Heart left ventricle (tissue), 16 donors: ENCODE data around the gene GPALPP1. TPM values are rescaled to one million over a fixed set of nuclear protein-coding genes. Genes with fewer than 3 reads are reported as not detected.
A peak's percentile ranks its signal among the peaks of the same experiment; 100 is the strongest.

Experiments
- ATAC-seq, 4 donors: fragments of 200-7000 bp; cut with Tn5 transposase; one replicate each; pipeline ENCODE4 v1.9.1; 2020 to 2022; ENCODE audit warnings: moderate library complexity in 4 of 4, mild to moderate bottlenecking in 3 of 4, moderate number of reproducible peaks in 1 of 4
- DNase-seq, 5 donors: peaks; one replicate each; pipeline ENCODE4 v3.0.0-alpha.2; 2020
- H3K27ac ChIP-seq, 12 donors: fragments of 200-600 bp; sonication (generic) in 4 of 12; one replicate each; pipeline versions ENCODE4 v1.5.0 to v1.8.0; 2016 to 2022; ENCODE audit warnings: mild to moderate bottlenecking in 2 of 12
- H3K27me3 ChIP-seq, 9 donors: fragments of 200-600 bp; sonication (generic) in 2 of 9; one replicate each; pipeline versions ENCODE4 v1.5.1 to v1.8.0; 2016 to 2022; ENCODE audit warnings: mild to moderate bottlenecking in 3 of 9
- H3K36me3 ChIP-seq, 9 donors: fragments of 200-600 bp; sonication (generic) in 2 of 9; one replicate each; pipeline versions ENCODE4 v1.5.0 to v1.8.0; 2018 to 2022; ENCODE audit warnings: mild to moderate bottlenecking in 2 of 9
- H3K4me1 ChIP-seq, 12 donors: fragments of 200-600 bp; sonication (generic) in 4 of 12; one replicate each; pipeline versions ENCODE4 v1.5.0 to v1.8.0; 2016 to 2022; ENCODE audit warnings: mild to moderate bottlenecking in 3 of 12
- H3K4me3 ChIP-seq, 12 donors: fragments of 200-600 bp; sonication (generic) in 4 of 12; one replicate each; pipeline versions ENCODE4 v1.5.0 to v1.8.0; 2017 to 2022; ENCODE audit warnings: mild to moderate bottlenecking in 9 of 12, moderate library complexity in 4 of 12
- H3K9me3 ChIP-seq, 12 donors: fragments of 200-600 bp; sonication (generic) in 4 of 12; one replicate each; pipeline versions ENCODE4 v1.5.0 to v1.8.0; 2016 to 2022; ENCODE audit warnings: mild to moderate bottlenecking in 1 of 12
- CTCF ChIP-seq, 12 donors: fragments of 200-600 bp; sonication (generic) in 4 of 12; IDR thresholded peaks; one replicate each; pipeline versions ENCODE4 v1.5.0 to v1.8.0; 2018 to 2022; ENCODE audit warnings: antibody characterized with exemption in 12 of 12, mild to moderate bottlenecking in 5 of 12
- POLR2A ChIP-seq, 2 donors: fragments of 450-650 bp; IDR thresholded peaks; one replicate each; pipeline ENCODE4 v1.6.1; 2017; ENCODE audit warnings: antibody characterized with exemption in 2 of 2, mild to moderate bottlenecking in 2 of 2, moderate library complexity in 2 of 2
- WGBS, 4 donors: extraction: QIAGEN DNeasy Blood & Tissue Kit in 2 of 4; methylation state at CpG; one replicate each; pipeline versions ENCODE4 v1.1.5 to v1.1.7; 2013 to 2018; 5-methylcytosine and 5-hydroxymethylcytosine counted together
- intact Hi-C, 10 donors: fragments of 100-400 bp; cut with DNase I; formaldehyde crosslinking; loops; one replicate each; pipeline versions ENCODE4 v1.11.1 to v1.14.2; 2022
- polyA plus RNA-seq, 2 donors: library from polyadenylated mRNA; stranded (reverse); fragments of 200-250 nt; gene quantifications; one replicate each; pipeline ENCODE4 v1.2.3, GENCODE V29; 2013
- total RNA-seq, 9 donors: library from RNA; depleted of rRNA in 2 of 9; stranded (reverse); fragments of >200 nt in 2 of 9; fragmentation: NEBNext Ultra II Directional in 3 of 9; extraction: Animal tissue kit (Norgen Biotek cat#: 25700) in 3 of 9; gene quantifications; one replicate each; pipeline versions ENCODE4 v1.1.0 to v1.2.4, GENCODE V29; 2016 to 2023
- donor health status: ischemic (EF 13 %, LVEDD 7.1; RV severe dilation, severe dysfunction).
- donor health status: healthy with polysubstance abuse.
- donor health status: DM: no; HTN: yes; CAD: no.
- donor health status: DM: no; HTN: no; CAD: no.
- donor health status: ischemic (EF 25% LVEDD 6.9; RV normal size, moderate dysfunction).
- donor health status: ischemic (EF 25% LVEDD 5.7; RV mildly dilated, moderate dysfunction).
- donor health status: healthy.
- donor health status: DM: yes; HTN: yes; CAD: no.
- donor health status: ischemic (EF 35%, LVEDD 5.7; RV mildly dilated, moderate dysfunction).
- donor health status: nonischemic (EF 11% LVEDD 7.7; RV severe dilation, severe dysfunction).
- donor health status: DM: yes; HTN: yes; CAD: no.
- donor health status: PGD.
- donor health status: ischemic (EF 29% LVEDD 5.4; RV normal size, mild dysfunction).
- donor health status: nonischemic (EF 23%, LVEDD 6.1; RV moderate dilation, normal function).

GPALPP1 gene
- total and polyA plus RNA-seq, 11 donors = 5.4 to 16.1 (median 12.2) TPM

- TF ChIP-seq POLR2A (IDR thresholded peaks at IDR 0.05) (no peak), CTCF (IDR thresholded peaks at IDR 0.05) (no peak)
- intact Hi-C loops = loop anchor here in 5 of 10 donors (2.0 to 10.0 kb wide), 5 partner anchors 148 to 264 kb away; no protein-coding TSS in a partner anchor
- H3K4me1 ChIP-seq = peaks cover 0 to 17% (median 6%) of the 10 kb centered on the region in 12 donors
- H3K4me3 ChIP-seq = peak overlapping the region in 7 of 12 donors; percentile 43 to 59 (median 51)
- DNase-seq = no peak
- WGBS, 4 donors = 81 to 90% (median 90%) methylated on average over 4 of the region's 4 CpGs
- H3K27ac ChIP-seq = peak overlapping the region in 2 of 12 donors; percentile 55 to 66
- H3K36me3 ChIP-seq = no peaks in the 10 kb centered on the region
- no peak for ATAC-seq
- no peaks in the 10 kb centered on the region for H3K9me3 ChIP-seq
- H3K27me3 ChIP-seq = no peaks in the 10 kb centered on the region
Observed at GRCh38 chr13:45046445-45046844, 57.1 kb downstream of the GPALPP1 start.

- ATAC-seq (peak; percentile 73 to 87 (median 80)), DNase-seq (peak; percentile 63 to 73 (median 67))
- Histone ChIP-seq H3K27ac (peak overlapping the region in 5 of 12 donors; percentile 38 to 66 (median 49)), H3K27me3 (no peaks in the 10 kb centered on the region), H3K9me3 (no peaks in the 10 kb centered on the region), H3K36me3 (no peaks in the 10 kb centered on the region), H3K4me3 (peak overlapping the region in 11 of 12 donors; percentile 22 to 59 (median 50)), H3K4me1 (peaks cover 0 to 16% (median 3%) of the 10 kb centered on the region in 12 donors)
- TF ChIP-seq POLR2A (IDR thresholded peaks at IDR 0.05) = no peak
- TF ChIP-seq CTCF (IDR thresholded peaks at IDR 0.05) = peak; percentile 75 to 91 (median 85)
- intact Hi-C loops = loop anchor here (1.0 to 10.0 kb wide), 7 partner anchors 147 to 263 kb away; no protein-coding TSS in a partner anchor
- WGBS, 4 donors = 17 to 21% (median 18%) methylated on average over 10 of the region's 10 CpGs
Observed at GRCh38 chr13:45047394-45048310, 58.3 kb downstream of the GPALPP1 start.

DNA sequence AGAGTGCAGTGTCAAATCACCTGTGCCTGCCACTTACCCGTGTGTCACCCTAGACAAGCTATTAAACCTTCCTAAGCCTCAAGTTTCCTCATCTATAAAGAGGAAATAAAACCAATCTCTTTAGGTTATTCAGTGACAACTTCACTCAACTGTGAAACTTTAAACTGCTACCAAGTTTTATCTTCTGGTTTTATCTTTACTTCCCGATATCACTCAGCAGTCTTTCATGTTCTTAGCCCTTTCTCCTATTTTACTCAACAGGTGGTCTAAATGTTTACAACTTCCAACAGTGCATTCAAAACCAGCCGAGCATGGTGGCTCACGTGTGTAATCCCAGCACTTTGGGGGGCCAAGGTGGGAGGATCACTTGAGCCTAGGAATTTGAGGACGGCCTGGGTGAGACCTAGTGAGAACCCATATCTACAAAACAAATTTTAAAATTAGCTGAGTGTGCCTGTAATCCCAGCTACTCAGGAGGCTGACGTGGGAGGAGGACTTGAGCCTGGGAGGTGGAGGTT, 59.6 kb downstream of the GPALPP1 start:
- H3K4me3 ChIP-seq = no peak overlapping the region
- intact Hi-C loops = loop anchor here in 5 of 10 donors (2.0 to 10.0 kb wide), 4 partner anchors 146 to 260 kb away; no protein-coding TSS in a partner anchor
- no peaks in the 10 kb centered on the region for H3K27me3 ChIP-seq
- H3K9me3 ChIP-seq = no peaks in the 10 kb centered on the region
- H3K4me1 ChIP-seq = peaks cover 0 to 16% (median 0%) of the 10 kb centered on the region in 12 donors
- no peak for ATAC-seq
- no peak for TF ChIP-seq POLR2A (IDR thresholded peaks at IDR 0.05)
- no peak for TF ChIP-seq CTCF (IDR thresholded peaks at IDR 0.05)
- WGBS, 4 donors = 74 to 82% (median 75%) methylated on average over 6 of the region's 6 CpGs
- H3K27ac ChIP-seq = no peak overlapping the region
- H3K36me3 ChIP-seq = no peaks in the 10 kb centered on the region
- DNase-seq = no peak

DNA sequence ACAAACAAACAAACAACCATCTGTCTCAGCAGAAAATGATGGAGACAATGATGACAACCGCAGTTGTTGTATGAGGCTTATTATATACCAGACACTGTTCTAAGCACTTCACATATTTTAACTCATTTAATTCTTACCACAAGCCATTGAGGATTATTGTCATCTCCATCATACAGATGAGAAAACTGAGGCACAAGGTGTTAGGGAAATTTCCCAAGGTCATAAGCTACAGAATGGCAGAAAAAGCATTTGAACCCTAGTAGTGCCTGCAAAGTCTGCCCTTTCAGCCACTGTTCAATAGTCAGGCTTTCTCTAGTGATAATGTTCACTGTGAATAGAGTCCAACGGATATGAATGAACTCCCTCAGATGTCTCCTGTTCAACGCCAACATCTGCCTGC, 60.1 kb downstream of the GPALPP1 start:
- no peak overlapping the region for H3K27ac ChIP-seq
- DNase-seq (no peak), ATAC-seq (no peak)
- H3K4me3 ChIP-seq = no peak overlapping the region
- H3K27me3 ChIP-seq = no peaks in the 10 kb centered on the region
- TF ChIP-seq POLR2A (IDR thresholded peaks at IDR 0.05) = no peak
- no peaks in the 10 kb centered on the region for H3K36me3 ChIP-seq
- intact Hi-C loops = loop anchor here in 5 of 10 donors (2.0 to 10.0 kb wide), 4 partner anchors 145 to 259 kb away; no protein-coding TSS in a partner anchor
- no peaks in the 10 kb centered on the region for H3K9me3 ChIP-seq
- H3K4me1 ChIP-seq = peaks cover 0 to 16% (median 0%) of the 10 kb centered on the region in 12 donors
- WGBS, 4 donors = 81 to 94% (median 91%) methylated on average over 3 of the region's 3 CpGs
